Measurements from ENCODE around the gene CCNY. TPM values are rescaled to one million over a fixed set of nuclear protein-coding genes. Genes with fewer than 3 reads are reported as not detected.

CCNY gene
- total and polyA plus RNA-seq, 8 donors, result 60.9 to 87.6 (median 81.7) TPM

DNA sequence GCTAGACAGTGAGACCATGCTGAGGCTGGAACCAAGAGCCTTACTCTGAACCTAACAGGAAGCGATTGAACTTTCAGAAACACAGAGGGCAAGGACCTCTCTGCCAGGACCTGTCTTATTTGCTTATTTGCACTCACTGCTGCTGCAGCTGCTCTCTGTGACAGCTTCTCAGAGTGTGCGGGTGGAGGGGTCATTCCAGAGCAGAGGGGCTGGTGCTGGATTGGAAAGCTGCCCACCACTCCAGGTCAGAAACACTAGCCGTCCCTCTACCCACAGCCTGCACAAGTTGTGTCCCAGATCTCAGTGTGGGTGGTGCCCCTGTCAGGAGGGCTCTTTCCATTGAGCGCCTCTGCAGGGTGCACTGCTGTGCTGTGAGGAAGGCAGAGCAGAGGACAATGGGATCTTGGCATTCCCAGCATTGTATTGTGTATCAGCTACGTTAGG is 126.2 kb downstream of the CCNY start:
- Histone ChIP-seq H3K4me3 (no peak overlapping the region), H3K27ac (peak overlapping the region in 1 of 2 donors; percentile 53), H3K27me3 (no peaks in the 10 kb centered on the region), H3K9me3 (no peaks in the 10 kb centered on the region), H3K36me3 (no peaks in the 10 kb centered on the region), H3K4me1 (peaks cover 17 to 64% of the 10 kb centered on the region in 2 donors)
- intact Hi-C loops (cut with DNase I), result no loop called here
- ATAC-seq (peak; percentile 10), DNase-seq (no peak)
- TF ChIP-seq, protein P1, sequence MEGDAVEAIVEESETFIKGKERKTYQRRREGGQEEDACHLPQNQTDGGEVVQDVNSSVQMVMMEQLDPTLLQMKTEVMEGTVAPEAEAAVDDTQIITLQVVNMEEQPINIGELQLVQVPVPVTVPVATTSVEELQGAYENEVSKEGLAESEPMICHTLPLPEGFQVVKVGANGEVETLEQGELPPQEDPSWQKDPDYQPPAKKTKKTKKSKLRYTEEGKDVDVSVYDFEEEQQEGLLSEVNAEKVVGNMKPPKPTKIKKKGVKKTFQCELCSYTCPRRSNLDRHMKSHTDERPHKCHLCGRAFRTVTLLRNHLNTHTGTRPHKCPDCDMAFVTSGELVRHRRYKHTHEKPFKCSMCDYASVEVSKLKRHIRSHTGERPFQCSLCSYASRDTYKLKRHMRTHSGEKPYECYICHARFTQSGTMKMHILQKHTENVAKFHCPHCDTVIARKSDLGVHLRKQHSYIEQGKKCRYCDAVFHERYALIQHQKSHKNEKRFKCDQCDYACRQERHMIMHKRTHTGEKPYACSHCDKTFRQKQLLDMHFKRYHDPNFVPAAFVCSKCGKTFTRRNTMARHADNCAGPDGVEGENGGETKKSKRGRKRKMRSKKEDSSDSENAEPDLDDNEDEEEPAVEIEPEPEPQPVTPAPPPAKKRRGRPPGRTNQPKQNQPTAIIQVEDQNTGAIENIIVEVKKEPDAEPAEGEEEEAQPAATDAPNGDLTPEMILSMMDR (IDR thresholded peaks at IDR 0.05), result no peak

DNA sequence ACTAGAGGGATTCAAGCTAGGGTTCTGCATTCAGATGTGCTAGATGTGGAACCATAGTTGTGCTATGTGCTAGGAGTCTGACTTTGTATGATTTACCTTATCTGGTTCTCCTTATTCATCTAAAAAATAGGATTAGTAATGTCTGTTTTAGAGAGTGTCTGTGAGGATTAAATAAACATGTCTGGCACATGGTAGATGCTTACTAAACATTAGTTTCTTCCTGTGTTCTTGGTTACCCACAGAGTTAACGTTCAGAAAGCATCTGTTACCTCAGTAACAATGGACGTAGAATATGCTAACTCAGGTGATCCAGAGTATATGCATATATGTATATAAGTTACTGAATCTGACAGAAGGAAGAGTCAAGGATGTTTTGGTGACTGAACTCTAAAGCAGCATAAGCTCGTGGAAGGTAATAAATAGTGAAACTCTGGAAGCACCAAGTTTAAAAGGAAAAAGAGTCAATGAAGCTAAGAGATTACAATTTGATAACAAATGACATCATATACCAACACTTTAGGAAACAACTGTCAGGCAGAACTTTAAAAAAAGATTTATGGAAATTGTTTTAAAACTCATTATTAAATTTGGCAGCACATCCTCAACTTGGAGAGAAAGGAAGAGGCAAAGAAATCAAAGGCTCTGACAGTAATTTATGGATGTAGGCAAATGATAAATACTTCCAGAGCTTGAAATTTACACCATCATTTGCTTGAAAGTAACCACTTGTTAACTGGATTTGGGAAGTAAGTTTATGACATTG is 127.0 kb downstream of the CCNY start:
- peak overlapping the region in 1 of 2 donors; percentile 53 for H3K27ac ChIP-seq
- intact Hi-C loops (cut with DNase I), result no loop called here

DNA sequence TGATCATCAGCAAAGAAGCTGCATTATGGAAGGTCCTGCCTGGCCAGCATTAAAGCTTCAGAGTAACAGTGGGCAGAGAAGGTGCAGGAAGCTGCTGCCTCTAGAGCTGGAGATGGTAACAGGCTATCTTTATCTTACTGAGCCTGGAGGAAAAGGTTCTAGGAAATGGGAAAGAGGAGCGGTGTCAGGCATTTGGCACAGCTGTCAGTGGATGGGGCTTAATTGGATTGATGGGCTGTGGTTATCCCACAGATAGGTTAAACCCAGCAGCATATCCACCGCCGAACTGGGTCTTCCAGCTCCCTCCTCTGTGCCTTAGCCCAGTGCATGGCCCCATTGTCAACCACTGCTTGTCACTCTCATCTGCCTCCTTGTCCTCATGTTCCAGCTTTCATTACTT is 127.6 kb downstream of the CCNY start:
- DNase-seq (no peak), ATAC-seq (no peak)
- Histone ChIP-seq H3K36me3 (no peaks in the 10 kb centered on the region), H3K4me3 (no peak overlapping the region), H3K4me1 (peaks cover 17 to 62% of the 10 kb centered on the region in 2 donors), H3K27me3 (no peaks in the 10 kb centered on the region), H3K9me3 (no peaks in the 10 kb centered on the region), H3K27ac (peak overlapping the region in 1 of 2 donors; percentile 53)
- intact Hi-C loops (cut with DNase I), result no loop called here
- TF ChIP-seq, protein P1 (IDR thresholded peaks at IDR 0.05), result no peak

More for the DNA sequence above, 127.0 kb downstream of the CCNY start:
- Histone ChIP-seq H3K27me3 (no peaks in the 10 kb centered on the region), H3K36me3 (no peaks in the 10 kb centered on the region), H3K4me3 (no peak overlapping the region), H3K9me3 (no peaks in the 10 kb centered on the region), H3K4me1 (peaks cover 17 to 64% of the 10 kb centered on the region in 2 donors)
- DNase-seq (no peak), ATAC-seq (no peak)
- TF ChIP-seq, protein P1 (IDR thresholded peaks at IDR 0.05), result no peak

DNA sequence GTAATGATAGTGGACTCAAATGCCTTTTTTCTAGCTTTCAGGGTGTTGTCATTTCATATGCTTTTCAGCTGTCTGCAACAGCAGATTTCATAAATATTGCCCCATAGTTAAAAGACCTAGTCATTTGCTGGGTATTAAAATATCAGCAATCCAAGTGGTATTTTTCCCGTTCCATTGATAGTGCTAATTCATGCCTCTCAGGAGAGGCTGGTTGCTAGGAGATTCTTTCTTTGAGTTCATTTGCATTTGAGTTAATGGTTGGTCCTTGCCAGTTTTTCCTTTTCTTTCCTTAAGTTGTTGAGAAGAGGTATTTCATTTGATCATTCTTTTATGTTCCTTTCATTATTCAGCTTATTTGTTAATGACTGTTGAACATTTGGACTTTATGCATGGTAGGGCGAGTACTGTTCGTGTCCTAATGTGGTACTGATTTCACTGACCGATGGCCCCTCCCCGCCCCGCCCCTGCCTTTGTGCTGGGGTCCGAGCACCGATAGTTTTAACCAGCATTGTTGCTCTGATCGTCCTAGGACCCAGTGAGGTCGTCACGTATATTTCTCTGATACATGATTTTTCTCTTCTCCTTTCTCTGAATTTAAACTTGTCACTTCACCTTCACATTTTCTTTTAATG is 128.6 kb downstream of the CCNY start:
- H3K36me3 ChIP-seq, result no peaks in the 10 kb centered on the region
- TF ChIP-seq, protein P1 (IDR thresholded peaks at IDR 0.05), result no peak
- H3K27me3 ChIP-seq, result no peaks in the 10 kb centered on the region
- ATAC-seq (no peak), DNase-seq (no peak)
- peaks cover 17 to 57% of the 10 kb centered on the region in 2 donors for H3K4me1 ChIP-seq
- H3K27ac ChIP-seq, result no peak overlapping the region
- H3K9me3 ChIP-seq, result no peaks in the 10 kb centered on the region
- no peak overlapping the region for H3K4me3 ChIP-seq
- intact Hi-C loops (cut with DNase I), result no loop called here

DNA sequence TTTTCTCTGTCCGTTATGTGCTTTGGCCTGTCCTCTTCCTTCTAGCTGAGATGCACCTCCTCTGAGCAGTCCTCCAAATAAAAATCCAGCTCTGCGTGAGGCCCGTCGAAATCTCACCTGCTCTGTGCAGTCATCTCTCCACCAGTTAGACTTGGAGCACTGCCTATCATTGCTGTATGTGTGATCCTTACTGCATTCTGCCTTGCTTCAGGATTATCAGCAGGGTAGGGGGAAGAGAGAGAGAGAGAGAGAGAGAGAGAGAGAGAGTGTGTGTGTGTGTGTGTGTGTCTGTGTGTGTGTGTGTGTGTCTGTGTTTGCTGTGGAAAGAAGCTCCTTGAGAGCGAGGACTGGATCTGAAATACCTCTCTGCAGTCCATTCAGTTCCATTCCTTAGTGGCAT is 129.4 kb downstream of the CCNY start:
- DNase-seq (no peak), ATAC-seq (no peak)
- intact Hi-C loops (cut with DNase I), result no loop called here
- Histone ChIP-seq H3K27me3 (no peaks in the 10 kb centered on the region), H3K27ac (no peak overlapping the region), H3K4me1 (peaks cover 17 to 61% of the 10 kb centered on the region in 2 donors), H3K9me3 (no peaks in the 10 kb centered on the region), H3K36me3 (no peaks in the 10 kb centered on the region), H3K4me3 (no peak overlapping the region)
- TF ChIP-seq, protein P1 (IDR thresholded peaks at IDR 0.05), result no peak
